HG02973 (cell line): Measurements from ENCODE around the gene HTR7.

ENCODE experiments used
- ATAC-seq: cut with Tn5 transposase; IDR thresholded peaks from one replicate; pipeline ENCODE4 v1.9.1; 2021; ENCODE audit warnings: moderate library complexity; ENCODE audit not compliant: unreplicated experiment

HTR7 gene

DNA sequence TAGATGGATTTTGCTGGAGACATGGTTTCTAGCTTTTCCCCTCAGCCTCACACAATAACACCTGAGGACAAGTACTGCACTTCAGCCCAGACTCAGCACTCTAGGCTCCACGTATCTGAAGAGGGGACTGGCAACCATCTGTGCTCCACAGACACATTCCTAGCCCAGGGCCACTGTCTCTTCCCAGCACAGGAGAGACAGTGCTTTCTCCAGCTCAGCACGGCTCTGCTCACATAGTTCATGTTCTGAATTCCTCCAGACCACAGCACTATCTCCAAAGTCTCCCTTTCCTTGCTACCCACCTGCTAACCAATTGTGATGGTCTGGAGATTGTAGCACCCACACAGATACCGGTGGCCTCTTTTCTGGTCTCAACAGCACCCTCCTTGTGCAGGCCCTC, 114.5 kb downstream of the HTR7 start:
- ATAC-seq: no peak

DNA sequence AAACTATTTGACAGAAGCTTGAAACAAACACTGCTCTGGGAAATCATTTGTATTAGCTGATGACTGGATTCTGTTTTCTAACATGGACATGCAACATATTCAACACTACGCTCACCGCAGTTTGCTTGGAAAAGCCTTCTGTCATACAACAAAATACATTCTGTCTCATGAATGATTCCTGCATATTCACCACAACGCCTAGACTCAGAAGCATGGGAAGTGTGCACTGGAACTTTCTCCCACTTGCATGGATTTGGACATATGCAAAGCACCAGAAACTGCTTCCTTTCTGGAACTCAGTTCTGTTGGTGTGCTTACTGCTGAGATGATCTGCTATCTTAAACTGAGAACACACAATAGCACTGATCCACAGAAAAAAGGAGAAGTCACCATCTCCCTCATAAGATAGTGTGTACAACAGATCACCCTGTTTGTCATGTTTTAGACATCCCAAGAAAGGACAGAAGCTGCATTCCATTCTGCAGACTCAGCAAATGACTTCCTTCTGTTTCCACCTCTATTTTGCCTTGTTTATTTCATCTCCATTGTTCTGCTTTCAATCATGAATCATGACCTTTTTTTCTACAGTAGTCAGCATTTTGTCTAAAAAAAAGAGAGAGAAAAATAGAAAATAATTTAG, 115.8 kb downstream of the HTR7 start:
- no peak for ATAC-seq

DNA sequence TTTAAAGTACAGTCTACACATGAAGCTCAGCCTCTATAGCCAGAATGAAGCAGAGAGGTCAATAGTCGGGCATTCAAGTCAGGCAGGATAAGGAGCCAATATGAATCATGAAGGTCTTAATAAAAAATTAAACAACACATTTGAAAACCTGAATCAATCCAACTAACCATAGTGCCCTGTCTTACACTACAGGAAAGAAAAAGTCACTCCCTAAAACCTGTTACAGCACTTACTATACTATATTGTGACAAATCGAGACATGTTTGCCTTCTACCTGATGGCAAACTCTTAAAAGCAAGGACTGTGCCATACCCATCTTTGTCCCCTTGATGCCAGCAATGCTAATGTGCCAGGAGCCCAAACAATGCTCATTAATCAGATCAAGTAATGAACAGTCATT, 117.6 kb downstream of the HTR7 start:
- ATAC-seq: no peak

DNA sequence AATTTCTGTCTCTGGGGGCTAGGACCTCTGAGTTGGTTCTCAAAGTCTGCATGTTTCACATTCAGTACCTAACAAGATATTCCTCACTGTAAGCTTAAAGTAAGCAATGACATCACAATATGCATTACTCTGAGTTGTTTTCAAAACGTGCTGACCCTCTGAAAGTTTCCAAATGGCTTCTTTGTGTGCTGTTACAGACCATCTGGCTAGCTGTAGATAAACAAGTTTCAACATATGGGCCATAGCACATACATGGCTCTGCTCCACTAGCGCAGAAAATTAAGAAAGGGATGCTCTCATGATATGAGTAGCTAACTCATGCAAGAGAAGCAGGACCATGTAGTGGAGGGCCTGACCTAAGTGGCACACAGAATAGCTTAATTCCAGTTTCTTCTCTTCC, 119.0 kb downstream of the HTR7 start:
- no peak for ATAC-seq

DNA sequence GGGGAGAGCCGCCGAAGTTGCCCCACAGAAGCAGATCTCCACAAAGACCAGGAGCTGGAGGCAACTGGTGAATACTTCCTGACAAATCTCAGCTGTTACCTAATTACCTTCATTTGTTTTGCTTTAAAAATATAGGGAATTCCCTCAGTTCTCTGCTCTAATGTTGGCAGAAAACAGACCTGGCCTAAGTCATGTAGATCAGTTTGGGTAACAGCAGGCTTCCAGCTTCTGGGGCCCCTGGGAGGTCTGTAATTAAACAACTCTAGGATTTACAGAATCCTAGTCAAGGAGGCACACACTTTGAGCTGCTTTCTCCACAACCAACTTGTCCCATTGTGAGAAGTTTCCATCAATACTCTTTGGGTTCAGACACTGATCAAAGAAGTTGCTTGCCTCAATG, 123.4 kb downstream of the HTR7 start:
- no peak for ATAC-seq

DNA sequence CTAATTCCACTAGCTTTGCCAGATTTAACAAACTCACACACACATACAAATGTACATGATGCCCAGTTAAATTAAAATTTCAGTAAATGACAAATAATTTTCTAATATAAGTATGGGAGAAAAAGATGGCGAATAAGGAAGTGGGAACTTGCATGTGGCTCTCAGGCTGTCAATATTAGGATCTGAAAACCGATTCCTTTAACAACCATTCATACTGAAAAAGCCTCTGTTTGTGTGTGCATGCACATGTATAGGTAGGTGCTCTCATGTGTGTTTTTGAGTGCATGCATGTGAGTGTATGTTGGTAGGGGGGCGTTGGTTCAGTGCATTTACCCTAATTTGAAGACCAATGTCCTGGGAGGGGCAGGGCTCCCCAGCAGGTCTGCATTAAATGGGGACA, 125.3 kb downstream of the HTR7 start:
- no peak for ATAC-seq

DNA sequence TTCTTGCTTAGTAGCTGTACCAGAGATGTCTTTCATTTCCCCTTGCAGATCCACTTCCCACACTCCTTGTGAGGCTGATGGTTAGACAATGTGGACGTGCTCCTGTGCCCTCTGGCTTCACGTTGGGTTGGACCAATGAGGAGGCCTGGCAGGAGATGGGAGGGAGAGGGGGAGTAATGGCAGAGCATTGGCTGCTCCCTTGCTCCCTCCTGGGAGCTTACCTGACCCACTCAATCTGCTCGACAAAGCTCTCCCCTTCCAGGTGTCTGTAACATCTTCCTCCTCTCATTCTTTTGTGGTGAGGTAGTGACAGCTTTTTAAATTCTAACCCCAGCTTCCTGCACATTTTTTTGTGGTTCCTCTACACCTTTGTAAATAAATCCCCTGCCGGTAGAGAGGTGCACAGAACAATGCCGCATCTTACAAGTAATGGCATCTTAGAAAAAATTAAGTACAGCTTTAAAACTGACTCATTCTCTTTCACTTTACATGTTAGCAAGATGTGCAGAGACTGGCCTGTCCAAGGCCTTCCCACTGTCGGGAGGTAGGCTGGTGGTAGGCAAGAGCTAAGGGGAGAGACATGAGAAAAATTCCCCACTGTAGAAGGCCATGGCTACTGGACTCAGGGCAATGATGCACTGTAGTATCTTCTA, 134.3 kb downstream of the HTR7 start:
- no peak for ATAC-seq

DNA sequence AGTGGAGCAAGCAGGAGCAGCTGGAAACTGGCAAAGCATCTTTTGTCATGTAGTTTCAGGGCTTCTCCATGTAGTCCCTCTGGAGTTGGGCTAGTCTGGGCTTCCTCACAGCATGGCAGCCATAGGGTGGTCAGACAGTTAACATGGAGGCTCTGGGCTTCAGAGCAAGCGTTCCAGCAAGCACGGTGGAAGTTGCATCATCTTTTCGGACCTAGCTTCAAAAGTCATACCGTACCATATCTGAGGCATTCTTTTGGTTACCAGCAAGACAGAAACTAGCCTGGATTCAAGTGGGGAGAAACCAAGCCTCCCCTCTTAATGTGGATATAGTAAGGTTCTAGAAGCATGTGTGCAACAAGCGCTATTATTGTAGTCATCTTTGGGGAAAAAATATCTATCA, 135.0 kb downstream of the HTR7 start:
- ATAC-seq: no peak

DNA sequence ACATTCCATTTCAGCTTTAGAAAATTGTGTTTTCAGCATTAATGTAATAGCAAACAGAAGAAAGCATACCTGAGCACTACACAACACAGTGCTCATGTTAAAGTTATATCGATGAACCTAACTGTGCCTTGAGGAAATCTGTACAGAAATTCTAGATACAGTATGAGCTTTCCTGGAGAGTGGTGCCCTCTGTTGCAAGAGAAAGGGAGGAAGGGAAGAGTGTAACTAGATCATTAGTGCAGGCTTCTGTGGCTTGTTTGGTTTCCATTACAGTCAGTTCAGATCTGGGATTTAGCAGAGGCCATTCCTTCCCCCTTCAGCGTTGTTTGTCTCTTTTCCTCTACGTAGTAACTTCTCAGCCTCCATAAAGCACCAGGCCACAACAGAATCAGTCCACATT, 139.7 kb downstream of the HTR7 start:
- no peak for ATAC-seq

DNA sequence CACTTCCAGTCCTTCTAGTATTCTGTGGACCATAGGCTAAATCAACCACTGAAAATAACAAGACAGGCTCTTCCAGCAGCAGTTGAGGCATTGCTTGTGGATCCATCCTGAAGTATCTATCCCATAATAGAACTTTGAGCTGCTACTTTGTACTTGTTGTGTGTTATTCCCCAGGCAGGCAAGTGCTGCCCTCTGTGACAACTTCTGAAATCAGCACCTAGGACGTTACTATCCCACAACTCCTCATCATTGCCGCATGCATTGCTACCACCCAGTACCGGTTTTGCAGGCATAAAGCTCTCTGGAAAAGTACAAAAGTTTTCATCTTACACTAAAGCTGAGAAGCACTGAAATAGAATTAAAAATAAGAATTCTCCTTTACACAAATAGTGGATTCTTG, 145.3 kb downstream of the HTR7 start:
- no peak for ATAC-seq

DNA sequence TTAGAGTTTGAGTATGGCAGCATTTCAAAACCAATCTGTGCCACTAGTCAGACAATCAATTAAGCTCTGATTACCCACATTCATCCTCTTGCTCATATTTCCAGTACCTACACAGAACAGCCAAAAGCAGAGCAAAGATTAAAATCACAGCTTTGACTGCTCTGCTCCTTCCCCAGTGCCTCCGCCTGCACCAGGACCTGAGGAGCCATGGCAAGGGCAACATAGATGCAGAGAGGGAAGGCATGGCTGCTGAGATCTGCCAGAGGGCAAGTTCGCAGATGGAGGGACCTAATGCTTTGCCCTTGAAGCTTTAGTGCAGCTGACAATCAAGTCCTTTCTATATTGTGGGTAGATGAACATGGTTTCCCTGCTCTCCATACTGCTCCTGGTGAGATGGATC, 148.1 kb downstream of the HTR7 start:
- no peak for ATAC-seq

DNA sequence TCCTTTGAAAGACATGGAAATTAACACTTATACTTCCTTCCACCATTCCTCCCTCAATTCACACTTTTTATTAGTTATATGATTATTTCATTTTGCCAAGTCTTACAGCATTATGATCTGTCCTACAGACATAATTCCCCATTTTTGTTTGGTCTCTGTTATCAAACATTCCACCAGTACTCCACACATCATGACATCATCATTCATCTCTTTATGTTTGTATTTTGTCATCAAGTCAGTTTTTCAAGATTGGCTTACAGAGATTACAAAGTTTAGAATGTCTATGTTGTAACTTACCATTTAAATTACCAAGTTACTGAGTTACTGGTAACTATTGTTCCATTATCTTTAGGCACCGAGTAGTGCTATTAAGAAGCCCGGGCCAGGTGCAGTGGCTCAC, 150.2 kb downstream of the HTR7 start:
- ATAC-seq: no peak

DNA sequence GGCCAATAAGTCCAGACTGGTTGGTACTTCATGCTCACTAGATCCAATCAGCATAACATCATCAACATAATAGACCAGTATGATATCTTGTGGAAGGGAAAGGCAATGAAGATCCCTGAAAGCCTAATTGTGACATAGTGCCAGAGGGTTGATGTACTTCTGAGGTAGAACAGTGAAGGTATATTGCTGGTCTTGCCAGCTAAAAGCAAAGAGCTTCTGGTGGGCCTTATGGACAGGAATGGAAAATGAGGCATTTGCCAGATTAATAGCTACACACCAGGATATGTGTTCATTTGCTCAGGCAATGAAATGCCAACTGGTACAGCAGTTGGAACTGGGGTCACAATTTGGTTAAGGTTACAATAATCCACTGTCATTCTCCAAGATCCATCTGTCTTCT, 156.4 kb downstream of the HTR7 start:
- ATAC-seq: no peak

DNA sequence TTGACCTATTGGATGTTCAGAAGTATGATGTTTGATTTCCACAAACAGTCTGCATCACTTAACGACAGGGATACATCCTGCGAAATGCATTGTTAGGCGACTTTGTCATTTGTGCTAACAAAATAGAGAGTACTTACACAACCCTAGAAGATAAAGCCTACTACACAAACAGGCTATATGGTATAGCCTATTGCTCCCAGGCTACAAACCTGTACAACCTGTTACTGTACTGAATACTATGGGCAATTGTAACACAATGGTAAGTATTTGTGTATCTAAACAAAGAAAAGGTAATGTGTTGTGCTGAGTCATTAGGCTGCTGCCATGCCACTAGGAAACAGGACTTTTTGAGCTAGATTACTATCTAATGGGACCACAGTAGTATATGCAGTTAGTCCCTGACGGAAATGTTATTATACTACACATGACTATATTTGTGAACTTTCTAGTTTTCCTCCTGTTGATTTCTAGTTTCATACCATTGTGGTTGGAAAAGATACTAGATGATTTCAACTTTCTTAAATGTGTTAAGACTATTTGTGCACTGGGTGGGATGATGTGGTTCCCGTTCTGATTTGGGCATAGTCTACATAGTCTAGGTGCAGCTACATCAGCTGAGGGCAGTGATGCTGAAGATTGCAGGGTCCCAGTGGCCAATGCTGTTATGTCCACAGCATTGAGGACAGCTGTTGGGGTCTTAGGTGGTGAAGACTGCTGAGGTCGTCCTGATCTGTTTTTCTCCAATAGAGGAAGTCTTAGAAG, 161.7 kb downstream of the HTR7 start:
- no peak for ATAC-seq
